DOHH2 (cell line): ENCODE results near the gene TMEM171.

Source experiments
- H3F3A ChIP-seq: fragments of 200-600 bp; sonication (generic), shearing (Covaris generic); 2 replicates; pipeline ENCODE4 v1.6.0; 2016; ENCODE audit warnings: antibody characterized with exemption, mild to moderate bottlenecking; ENCODE audit not compliant: control insufficient read depth, insufficient read depth
- H3K27ac ChIP-seq: fragments of 200-600 bp; sonication (generic); 2 replicates; pipeline ENCODE4 v1.5.1; 2014; ENCODE audit warnings: low read depth, mild to moderate bottlenecking, low read length, moderate library complexity
- H3K27me3 ChIP-seq: fragments of 200-600 bp; sonication (generic); 2 replicates; pipeline ENCODE4 v1.6.1; 2014; ENCODE audit warnings: mild to moderate bottlenecking, low read length, mixed read lengths; ENCODE audit not compliant: control insufficient read depth
- H3K36me3 ChIP-seq: fragments of 200-600 bp; sonication (generic); 2 replicates; pipeline ENCODE4 v1.6.1; 2014; ENCODE audit warnings: mild to moderate bottlenecking, low read length, moderate library complexity, mixed read lengths; ENCODE audit not compliant: control insufficient read depth
- H3K4me1 ChIP-seq: fragments of 200-600 bp; sonication (generic); 2 replicates; pipeline ENCODE4 v1.6.1; 2014; ENCODE audit warnings: mild to moderate bottlenecking, low read length, mixed read lengths; ENCODE audit not compliant: control insufficient read depth
- H3K4me2 ChIP-seq: fragments of 200-600 bp; sonication (generic); 2 replicates; pipeline ENCODE4 v1.6.0; 2014; ENCODE audit warnings: mild to moderate bottlenecking, low read length, moderate library complexity
- H3K4me3 ChIP-seq: fragments of 200-600 bp; sonication (generic); 2 replicates; pipeline ENCODE4 v1.5.1; 2014; ENCODE audit warnings: mild to moderate bottlenecking, low read length, mixed read lengths
- H3K79me2 ChIP-seq: fragments of 200-600 bp; sonication (generic); 2 replicates; pipeline ENCODE4 v1.6.1; 2014; ENCODE audit warnings: mild to moderate bottlenecking, low read length, mixed read lengths; ENCODE audit not compliant: control insufficient read depth
- H3K9me2 ChIP-seq: fragments of 200-600 bp; sonication (generic); replicated peaks from 2 replicates; pipeline ENCODE4 v1.6.1; 2014; ENCODE audit warnings: mild to moderate bottlenecking, low read length, mixed read lengths; ENCODE audit not compliant: control insufficient read depth
- H3K9me3 ChIP-seq: fragments of 200-600 bp; sonication (generic); 2 replicates; pipeline ENCODE4 v1.6.1; 2014; ENCODE audit warnings: antibody characterized with exemption, low read length, mixed read lengths; ENCODE audit not compliant: control insufficient read depth, insufficient read depth
- H4K20me1 ChIP-seq: fragments of 200-600 bp; sonication (generic); 2 replicates; pipeline ENCODE4 v1.6.0; 2014; ENCODE audit warnings: low read depth, mild to moderate bottlenecking, antibody characterized with exemption, low read length, moderate library complexity; ENCODE audit not compliant: control insufficient read depth, insufficient read depth
- EZH2phosphoT487 ChIP-seq: fragments of 200-600 bp; sonication (generic); IDR thresholded peaks from 2 replicates; pipeline ENCODE4 v1.6.1; 2017; ENCODE audit warnings: borderline replicate concordance, mild to moderate bottlenecking, antibody characterized with exemption, low read length, moderate library complexity, mixed read lengths
- TF ChIP-seq, protein P1 (sequence below): fragments of 200-600 bp; sonication (generic); IDR thresholded peaks from one replicate; pipeline ENCODE4 v1.5.1; 2014; ENCODE audit warnings: antibody characterized with exemption, mild to moderate bottlenecking, low read depth, low read length; ENCODE audit not compliant: poor library complexity, severe bottlenecking

The TMEM171 gene

DNA sequence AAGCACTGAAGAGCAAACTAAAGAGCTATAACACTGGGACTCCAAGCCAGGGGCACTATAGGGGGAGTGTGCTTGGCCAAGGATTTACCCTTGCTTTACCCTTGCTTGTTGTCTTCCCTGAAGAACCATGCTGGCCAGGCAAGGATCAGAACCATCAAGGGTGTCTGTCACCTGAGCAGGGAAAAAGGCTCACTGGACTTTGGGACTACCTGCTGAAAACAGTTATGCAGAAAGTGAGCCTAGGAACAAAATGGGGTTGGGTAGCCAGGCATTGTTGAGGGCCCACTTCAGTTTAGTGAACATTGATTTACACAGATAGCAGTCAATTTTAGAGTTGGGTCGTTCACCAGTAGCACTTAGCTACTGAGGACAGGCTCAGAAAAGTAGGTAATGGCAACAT, 8.0 kb upstream of the TMEM171 start:
- H3K4me1 ChIP-seq = no peaks in the 10 kb centered on the region
- no peaks in the 10 kb centered on the region for H3K9me3 ChIP-seq
- no peaks in the 10 kb centered on the region for H3F3A ChIP-seq
- no peaks in the 10 kb centered on the region for H4K20me1 ChIP-seq
- no peak overlapping the region for H3K4me2 ChIP-seq
- no peak overlapping the region for H3K4me3 ChIP-seq
- peaks cover 5% of the 10 kb centered on the region; the same call in 1 of the 2 replicates for H3K27me3 ChIP-seq
- H3K27ac ChIP-seq = no peak overlapping the region
- no peaks in the 10 kb centered on the region for H3K36me3 ChIP-seq
- TF ChIP-seq, protein P1, sequence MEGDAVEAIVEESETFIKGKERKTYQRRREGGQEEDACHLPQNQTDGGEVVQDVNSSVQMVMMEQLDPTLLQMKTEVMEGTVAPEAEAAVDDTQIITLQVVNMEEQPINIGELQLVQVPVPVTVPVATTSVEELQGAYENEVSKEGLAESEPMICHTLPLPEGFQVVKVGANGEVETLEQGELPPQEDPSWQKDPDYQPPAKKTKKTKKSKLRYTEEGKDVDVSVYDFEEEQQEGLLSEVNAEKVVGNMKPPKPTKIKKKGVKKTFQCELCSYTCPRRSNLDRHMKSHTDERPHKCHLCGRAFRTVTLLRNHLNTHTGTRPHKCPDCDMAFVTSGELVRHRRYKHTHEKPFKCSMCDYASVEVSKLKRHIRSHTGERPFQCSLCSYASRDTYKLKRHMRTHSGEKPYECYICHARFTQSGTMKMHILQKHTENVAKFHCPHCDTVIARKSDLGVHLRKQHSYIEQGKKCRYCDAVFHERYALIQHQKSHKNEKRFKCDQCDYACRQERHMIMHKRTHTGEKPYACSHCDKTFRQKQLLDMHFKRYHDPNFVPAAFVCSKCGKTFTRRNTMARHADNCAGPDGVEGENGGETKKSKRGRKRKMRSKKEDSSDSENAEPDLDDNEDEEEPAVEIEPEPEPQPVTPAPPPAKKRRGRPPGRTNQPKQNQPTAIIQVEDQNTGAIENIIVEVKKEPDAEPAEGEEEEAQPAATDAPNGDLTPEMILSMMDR = no peak
- no peak for TF ChIP-seq EZH2phosphoT487
- no peaks in the 10 kb centered on the region for H3K79me2 ChIP-seq
- H3K9me2 ChIP-seq = no peaks in the 10 kb centered on the region

DNA sequence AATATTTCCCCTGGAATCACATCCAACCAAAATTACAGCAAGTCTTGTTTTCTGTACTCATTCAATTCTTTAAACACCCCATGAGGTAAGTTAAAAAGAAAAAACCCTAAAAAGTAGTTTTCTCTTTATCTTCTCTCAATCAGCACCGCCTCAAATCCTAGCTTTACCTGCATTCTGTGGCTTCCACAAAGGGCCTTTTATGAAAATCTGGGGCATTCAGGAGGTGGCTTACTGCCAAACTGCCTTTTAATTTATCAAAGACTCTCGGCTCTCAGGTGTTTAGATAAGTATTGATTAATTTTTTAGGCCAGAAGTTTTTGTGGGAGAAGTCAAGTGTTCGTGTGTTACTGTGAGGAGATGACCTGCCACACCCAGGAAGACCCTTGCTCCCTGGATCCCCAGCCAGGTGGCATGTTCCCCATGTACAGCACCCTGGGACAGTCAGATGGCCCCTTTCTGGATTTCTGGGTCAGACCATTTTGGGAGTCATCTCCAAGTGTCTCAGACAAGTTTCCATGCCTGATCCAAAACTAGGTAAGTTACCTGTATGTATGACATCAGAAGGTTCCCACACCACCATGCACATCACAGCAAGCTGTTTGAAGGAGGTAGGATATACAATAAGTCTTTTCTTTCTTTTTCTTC, 6.2 kb upstream of the TMEM171 start:
- H3K4me3 ChIP-seq = no peak overlapping the region
- TF ChIP-seq, protein P1 = no peak
- TF ChIP-seq EZH2phosphoT487 = no peak

GRCh38 chr5:73115399-73116051, 4.8 kb upstream of the TMEM171 start:
- no peak overlapping the region for H3K4me3 ChIP-seq
- no peaks in the 10 kb centered on the region for H3K9me2 ChIP-seq

More for the DNA sequence above, 6.2 kb upstream of the TMEM171 start:
- H3K79me2 ChIP-seq = no peaks in the 10 kb centered on the region
- H3K9me3 ChIP-seq = no peaks in the 10 kb centered on the region
- H3K27ac ChIP-seq = no peak overlapping the region
- no peaks in the 10 kb centered on the region for H3K36me3 ChIP-seq
- no peaks in the 10 kb centered on the region for H3F3A ChIP-seq
- H3K9me2 ChIP-seq = no peaks in the 10 kb centered on the region
- H3K4me1 ChIP-seq = no peaks in the 10 kb centered on the region
- H3K27me3 ChIP-seq = peaks cover 5% of the 10 kb centered on the region; the same call in 1 of the 2 replicates
- no peaks in the 10 kb centered on the region for H4K20me1 ChIP-seq
- no peak overlapping the region for H3K4me2 ChIP-seq

More at GRCh38 chr5:73115399-73116051, 4.8 kb upstream of the TMEM171 start:
- TF ChIP-seq EZH2phosphoT487 = no peak
- TF ChIP-seq, protein P1 = no peak
- Histone ChIP-seq H3K4me2 (no peak overlapping the region), H3K79me2 (no peaks in the 10 kb centered on the region), H3F3A (no peaks in the 10 kb centered on the region), H3K4me1 (0 out of 2 replicates have a peak, but pooled peaks cover 6% of the 10 kb centered on the region), H3K27ac (no peak overlapping the region), H3K36me3 (no peaks in the 10 kb centered on the region), H4K20me1 (no peaks in the 10 kb centered on the region), H3K9me3 (no peaks in the 10 kb centered on the region), H3K27me3 (peaks cover 5% of the 10 kb centered on the region; the same call in 1 of the 2 replicates)
